HG02981 (cell line): ENCODE measurements around the gene KDM6A.
"Not testable (repeated sequence)": the region's sequence is repeated elsewhere in the genome, so short reads cannot be mapped to it uniquely, and the experiment has no call there.

ENCODE experiments used
- ATAC-seq: cut with Tn5 transposase; IDR thresholded peaks from one replicate; pipeline ENCODE4 v1.9.1; 2021; ENCODE audit warnings: mild to moderate bottlenecking, moderate library complexity; ENCODE audit not compliant: unreplicated experiment

Gene KDM6A

GRCh38 chrX:45001048-45001447 lies 128.1 kb downstream of the KDM6A start:
- no peak for ATAC-seq

DNA sequence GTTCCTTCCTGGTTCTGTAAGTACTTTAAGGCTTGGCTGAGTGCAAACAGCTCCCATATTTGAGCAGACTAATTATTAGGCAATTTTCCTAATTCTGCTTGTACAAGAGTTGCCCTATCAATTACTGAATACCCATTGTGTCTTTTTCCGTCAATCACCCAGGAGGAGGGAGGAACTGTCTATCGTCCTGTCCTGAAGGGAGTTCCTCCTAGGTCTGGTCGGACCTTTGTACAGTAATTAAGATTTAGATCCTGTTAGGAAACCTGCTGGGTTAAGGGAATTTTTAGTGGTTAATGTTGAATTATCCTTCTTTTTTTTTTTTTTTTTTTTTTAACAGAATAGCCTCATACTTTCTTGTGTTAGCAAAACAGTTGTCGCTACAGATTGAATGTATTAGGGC lies 130.1 kb downstream of the KDM6A start:
- no peak for ATAC-seq

DNA sequence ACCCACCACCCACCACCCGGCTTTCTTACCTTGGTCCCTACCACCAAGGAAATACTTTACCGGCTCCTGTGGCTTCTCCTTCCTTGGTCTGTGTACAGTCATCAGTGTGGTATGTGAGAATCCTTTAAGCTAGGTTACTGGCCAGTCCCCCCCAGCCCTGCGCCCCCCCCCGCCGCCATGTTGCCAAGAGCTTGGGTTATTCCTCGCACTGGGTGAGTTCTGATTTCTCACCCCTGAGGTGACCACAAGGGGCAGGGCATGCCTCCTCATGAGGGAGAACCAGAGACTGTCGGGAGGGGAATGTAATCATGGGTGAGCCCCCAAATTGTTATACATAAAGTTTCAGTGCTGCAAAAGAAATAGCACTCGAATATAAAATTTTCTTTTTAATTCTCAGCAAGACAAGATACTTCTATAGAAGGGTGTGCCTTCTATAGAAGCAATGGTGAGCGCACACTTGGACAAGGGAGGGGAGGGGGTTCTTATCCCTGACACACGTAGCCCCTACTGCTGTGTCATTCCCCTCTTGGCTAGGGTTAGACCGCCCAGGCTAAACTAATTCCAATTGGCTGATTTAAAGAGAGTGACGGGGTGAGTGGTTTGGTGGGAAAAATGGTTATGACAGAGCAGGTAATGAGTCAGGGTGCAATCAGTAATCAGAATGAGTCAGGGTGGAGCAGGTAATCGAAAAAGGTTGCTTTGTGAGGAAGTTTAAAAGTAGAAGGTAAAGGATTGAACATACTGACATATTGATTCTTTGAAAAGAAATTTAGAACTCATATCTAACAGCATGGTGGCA lies 133.2 kb downstream of the KDM6A start:
- ATAC-seq, result no peak

DNA sequence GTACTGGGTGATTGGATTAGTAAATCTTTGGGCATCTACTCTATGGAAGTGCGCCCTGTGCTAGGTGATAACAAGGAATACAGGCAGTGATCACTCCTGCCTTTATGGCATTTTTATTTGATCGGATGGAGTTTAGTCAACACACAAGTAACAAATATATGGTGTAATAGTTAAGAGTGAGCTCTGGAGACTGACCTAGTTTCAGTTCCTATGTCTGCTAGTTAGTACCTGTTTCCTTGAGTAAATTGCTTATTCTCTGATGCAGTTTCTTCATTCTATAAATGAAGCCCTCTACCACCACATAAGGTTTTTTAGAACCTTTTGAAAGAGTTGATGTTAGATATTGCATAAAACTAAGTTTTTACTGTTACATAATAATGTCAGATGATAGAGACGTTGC lies 134.6 kb downstream of the KDM6A start:
- no peak for ATAC-seq

DNA sequence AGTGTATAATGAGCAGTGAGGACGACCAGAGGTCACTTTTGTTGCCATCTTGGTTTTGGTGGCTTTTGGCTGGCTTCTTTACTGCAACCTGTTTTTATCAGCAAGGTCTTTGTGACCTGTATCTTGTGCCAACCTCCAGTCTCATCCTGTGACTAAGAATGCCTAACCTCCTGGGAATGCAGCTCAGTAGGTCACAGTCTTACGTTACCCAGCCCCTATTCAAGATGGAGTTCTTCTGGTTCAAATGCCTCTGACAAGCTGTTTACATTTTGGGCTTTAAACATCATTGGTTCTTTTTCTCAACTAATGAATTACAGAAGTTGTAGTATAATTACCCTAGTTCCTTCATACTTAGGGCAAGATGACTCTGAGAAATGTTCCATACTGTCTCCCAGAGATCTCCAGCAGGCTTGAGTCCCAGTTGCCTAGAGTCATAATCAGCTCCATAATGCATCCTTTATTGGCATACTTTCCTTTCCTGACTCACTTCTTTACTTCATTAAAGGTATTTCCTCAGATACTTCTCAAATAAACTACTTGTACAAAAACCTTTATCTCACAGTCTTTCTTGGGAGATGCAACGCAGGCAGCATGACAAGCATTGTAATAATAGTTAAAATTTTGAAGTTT lies 136.5 kb downstream of the KDM6A start:
- ATAC-seq, result no peak

- ATAC-seq, result no peak
These were observed 138.1 kb downstream of the KDM6A start for GRCh38 chrX:45011131-45011530.

GRCh38 chrX:45011597-45011996 lies 138.6 kb downstream of the KDM6A start:
- ATAC-seq, result no peak

DNA sequence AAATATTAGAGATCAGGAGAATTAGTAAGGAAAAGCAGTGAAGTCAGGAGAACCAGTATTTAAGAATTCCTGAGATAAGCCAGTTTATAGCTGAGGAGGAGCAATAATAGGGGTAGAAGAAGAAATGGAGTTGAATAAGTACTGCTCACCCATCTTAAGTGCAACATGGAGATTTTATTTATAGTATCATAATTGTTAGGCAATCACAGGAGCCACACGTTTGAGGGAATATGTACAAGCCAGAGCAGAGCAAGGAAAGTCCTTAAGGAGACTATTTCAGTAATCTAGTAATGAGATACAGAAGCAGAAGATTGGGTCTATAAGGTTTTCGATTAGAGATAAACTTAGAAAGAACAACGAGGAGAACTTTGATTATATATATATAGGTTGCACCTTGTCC lies 145.0 kb downstream of the KDM6A start:
- ATAC-seq, result no peak

DNA sequence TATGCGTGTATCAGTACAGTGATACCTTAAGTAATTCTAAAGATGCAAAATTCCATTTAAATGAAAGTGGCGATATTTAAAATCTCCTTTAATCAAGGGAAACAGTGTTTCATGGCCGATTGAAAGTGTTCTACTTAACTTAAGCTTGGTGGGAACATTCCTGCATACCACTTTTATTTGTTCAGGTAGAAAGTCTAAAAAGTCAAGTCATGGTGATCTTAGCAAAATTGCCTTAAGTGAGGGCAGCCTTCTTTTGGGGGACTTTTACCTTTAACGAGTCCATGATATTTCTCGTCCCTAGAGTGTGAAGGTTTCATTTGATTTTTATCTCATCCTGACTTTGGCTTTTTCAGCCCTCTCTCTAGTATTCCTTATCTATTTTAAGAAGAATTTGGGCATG lies 149.2 kb downstream of the KDM6A start:
- ATAC-seq, result no peak

- no peak for ATAC-seq
These were observed 151.5 kb downstream of the KDM6A start for GRCh38 chrX:45024501-45024900.

DNA sequence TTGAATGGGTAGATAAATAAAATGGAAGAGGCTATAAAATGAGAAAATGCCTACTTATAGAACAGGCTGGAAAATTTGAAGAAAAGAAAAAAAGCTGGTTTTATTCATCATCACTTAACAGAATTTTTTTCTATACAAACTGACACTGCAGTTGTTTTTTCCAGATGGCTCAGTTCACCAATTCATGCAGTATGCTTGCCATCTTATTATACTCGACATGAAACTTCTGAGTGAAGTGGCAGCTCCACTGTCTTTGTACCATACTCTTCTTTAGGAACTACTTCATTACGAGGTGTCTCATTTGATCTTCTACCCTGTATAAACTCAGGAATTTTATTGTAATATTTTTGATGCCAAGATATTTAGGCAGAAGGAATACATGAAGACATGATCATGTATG lies 153.0 kb downstream of the KDM6A start:
- no peak for ATAC-seq

GRCh38 chrX:45031830-45032378 lies 158.9 kb downstream of the KDM6A start:
- no peak for ATAC-seq

GRCh38 chrX:45035071-45035470 lies 162.1 kb downstream of the KDM6A start:
- no peak for ATAC-seq

DNA sequence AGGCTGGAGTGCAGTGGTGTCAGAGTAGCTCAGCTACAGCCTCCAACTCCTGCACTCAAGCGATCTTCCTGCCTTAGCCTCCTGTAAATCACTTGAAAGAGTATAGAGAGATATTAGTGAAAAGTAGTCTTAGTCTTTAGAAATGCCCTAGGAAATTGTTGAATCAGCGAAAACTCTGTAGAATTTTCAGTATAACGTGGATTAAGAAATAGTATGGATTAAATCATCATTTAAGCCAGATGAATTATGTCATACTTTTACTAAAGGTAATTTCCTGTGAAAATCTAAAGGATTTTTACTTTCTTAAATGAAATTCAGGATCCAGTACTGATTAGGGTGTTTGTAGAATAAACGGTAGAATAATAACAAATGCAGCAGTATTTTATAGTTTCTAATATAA lies 163.2 kb downstream of the KDM6A start:
- no peak for ATAC-seq

DNA sequence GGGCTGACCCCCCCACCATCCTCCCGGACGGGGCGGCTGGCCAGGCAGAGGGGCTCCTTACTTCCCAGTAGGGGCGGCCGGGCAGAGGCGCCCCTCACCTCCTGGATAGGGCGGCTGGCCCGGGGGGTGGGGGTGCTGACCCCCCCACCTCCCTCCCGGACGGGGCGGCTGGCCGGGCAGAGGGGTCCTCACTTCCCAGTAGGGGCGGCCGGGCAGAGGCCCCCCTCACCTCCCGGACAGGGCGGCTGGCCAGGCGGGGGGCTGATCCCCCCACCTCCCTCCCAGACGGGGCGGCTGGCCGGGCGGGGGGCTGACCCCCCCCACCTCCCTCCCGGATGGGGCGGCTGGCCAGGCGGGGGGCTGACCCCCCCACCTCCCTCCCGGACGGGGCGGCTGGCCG lies 167.1 kb downstream of the KDM6A start:
- not testable (repeated sequence) for ATAC-seq

- ATAC-seq, result no peak
These were observed 173.4 kb downstream of the KDM6A start for GRCh38 chrX:45046417-45046816.

- ATAC-seq, result no peak
These were observed 177.6 kb downstream of the KDM6A start for GRCh38 chrX:45050558-45050957.

- no peak for ATAC-seq
These were observed 183.6 kb downstream of the KDM6A start for GRCh38 chrX:45056428-45057145.

GRCh38 chrX:45059906-45060305 lies 186.9 kb downstream of the KDM6A start:
- ATAC-seq, result not testable (repeated sequence)

GRCh38 chrX:45063319-45064095 lies 190.5 kb downstream of the KDM6A start:
- ATAC-seq, result no peak

GRCh38 chrX:45068569-45068968 lies 195.6 kb downstream of the KDM6A start:
- no peak for ATAC-seq
